H1 (cell line): Measurements from ENCODE around the gene UGT1A1.

Source experiments
- BACH1 ChIP-seq: IDR thresholded peaks from 2 replicates; pipeline ENCODE4 v1.6.1; 2012; ENCODE audit warnings: low read length, improper control_type of control experiment
- CTCF ChIP-seq, 3 experiments: IDR thresholded peaks; 1 replicate in 2 of 3; 2 replicates in 1 of 3; pipeline versions ENCODE4 v1.5.1 to v1.6.1; 2011; ENCODE audit warnings: low read length in 3 of 3, mild to moderate bottlenecking in 3 of 3, inconsistent platforms in 2 of 3, low read depth in 1 of 3, moderate library complexity in 1 of 3; ENCODE audit not compliant: insufficient read depth in 1 of 3; ENCODE audit errors: control extremely low read depth in 1 of 3
- EP300 ChIP-seq, 2 experiments: IDR thresholded peaks; 1 replicate in 1 of 2; 2 replicates in 1 of 2; pipeline ENCODE4 v1.6.1; 2011 to 2012; ENCODE audit warnings: low read depth in 2 of 2, low read length in 2 of 2, mild to moderate bottlenecking in 2 of 2, borderline replicate concordance in 1 of 2, inconsistent platforms in 1 of 2, moderate library complexity in 1 of 2
- EZH2 ChIP-seq: fragments of 200-600 bp; sonication (generic); IDR thresholded peaks from 2 replicates; pipeline ENCODE4 v1.7.1; 2012; ENCODE audit warnings: low read depth, mild to moderate bottlenecking, moderate library complexity, low read length, inconsistent platforms; ENCODE audit not compliant: severe bottlenecking
- JUN ChIP-seq: IDR thresholded peaks from 2 replicates; pipeline ENCODE4 v1.6.1; 2011; ENCODE audit warnings: low read depth, mild to moderate bottlenecking, improper control_type of control experiment, low read length
- JUND ChIP-seq: IDR thresholded peaks from 2 replicates; pipeline ENCODE4 v1.6.1; 2011; ENCODE audit warnings: mild to moderate bottlenecking, improper control_type of control experiment, low read length
- POLR2A ChIP-seq, 2 experiments: IDR thresholded peaks; 1 replicate in 1 of 2; 2 replicates in 1 of 2; pipeline ENCODE4 v1.6.1; 2011; ENCODE audit warnings: low read depth in 2 of 2, low read length in 2 of 2, mild to moderate bottlenecking in 2 of 2; ENCODE audit errors: control extremely low read depth in 1 of 2
- POLR2AphosphoS5 ChIP-seq: IDR thresholded peaks from 2 replicates; pipeline ENCODE4 v1.6.1; 2011; ENCODE audit warnings: low read depth, low read length
- SIN3A ChIP-seq, 2 experiments: IDR thresholded peaks in 1 of 2; conservative IDR thresholded peaks in 1 of 2; 2 replicates each; pipeline ENCODE4 v1.6.1; 2011 to 2012; ENCODE audit warnings: low read length in 2 of 2, improper control_type of control experiment in 1 of 2, low read depth in 1 of 2, mild to moderate bottlenecking in 1 of 2
- TEAD4 ChIP-seq: IDR thresholded peaks from 2 replicates; pipeline ENCODE4 v1.6.1; 2012; ENCODE audit warnings: low read depth, low read length, inconsistent platforms, mixed read lengths
- ZNF274 ChIP-seq: IDR thresholded peaks from 2 replicates; pipeline ENCODE4 v1.7.0; 2012; ENCODE audit warnings: low read length, borderline replicate concordance; ENCODE audit errors: extremely low read depth

GRCh38 chr2:233789554-233789953, 29.5 kb downstream of the UGT1A1 start:
- TF ChIP-seq CTCF (IDR thresholded peaks at IDR 0.05; ENCODE audit: control extremely low read depth in 1 of 3, insufficient read depth in 1 of 3, low read depth in 1 of 3, low read length in 3 of 3) (no peak), EP300 (IDR thresholded peaks at IDR 0.05; ENCODE audit: borderline replicate concordance in 1 of 2, low read depth in 2 of 2, low read length in 2 of 2) (no peak), EZH2 (no peak), ZNF274 (no peak), POLR2AphosphoS5 (no peak), JUND (no peak), JUN (no peak), BACH1 (no peak), TEAD4 (no peak), SIN3A (conservative IDR thresholded peaks at IDR 0.05 in 1 of 2, IDR thresholded peaks at IDR 0.05 in 1 of 2; ENCODE audit: low read depth in 1 of 2, low read length in 2 of 2) (no peak), POLR2A (IDR thresholded peaks at IDR 0.05; ENCODE audit: control extremely low read depth in 1 of 2, low read depth in 2 of 2, low read length in 2 of 2) (no peak)
